ENCODE measurements around the gene SORBS1.

GRCh38 chr10:95416973-95417372, 144.2 kb downstream of the SORBS1 start:
- TF ChIP-seq EZH2 (IDR thresholded peaks at IDR 0.05; ENCODE audit: low read length, unreplicated experiment) (no peak), CTCF (conservative IDR thresholded peaks at IDR 0.05; ENCODE audit: low read depth, low read length) (no peak)
